PFSK-1 (cell line): ENCODE results near the gene SARS1.

ENCODE experiments used
- FOXP2 ChIP-seq: optimal IDR thresholded peaks from 2 replicates; pipeline ENCODE3; 2011; ENCODE audit warnings: borderline replicate concordance, control low read depth, inconsistent platforms; ENCODE audit not compliant: insufficient read depth; ENCODE audit errors: extremely low read length, extremely low read depth
- POLR2AphosphoS5 ChIP-seq: IDR thresholded peaks from 2 replicates; pipeline ENCODE4 v1.6.1; 2012; ENCODE audit warnings: low read depth, mild to moderate bottlenecking, control low read depth, low read length, moderate library complexity
- REST ChIP-seq, 2 experiments: IDR thresholded peaks; 2 replicates each; pipeline versions ENCODE4 v1.6.1 to v1.8.0; 2011 to 2012; ENCODE audit warnings: low read depth in 2 of 2, low read length in 2 of 2, control low read depth in 1 of 2, inconsistent platforms in 1 of 2, mild to moderate bottlenecking in 1 of 2, moderate library complexity in 1 of 2; ENCODE audit not compliant: insufficient read depth in 1 of 2
- SIN3A ChIP-seq: IDR thresholded peaks from 2 replicates; pipeline ENCODE4 v1.6.1; 2012; ENCODE audit warnings: mild to moderate bottlenecking, low read length, moderate library complexity, borderline replicate concordance; ENCODE audit not compliant: insufficient read depth
- TAF1 ChIP-seq: IDR thresholded peaks from 2 replicates; pipeline ENCODE4 v1.6.1; 2012; ENCODE audit warnings: low read length, control low read depth, borderline replicate concordance; ENCODE audit not compliant: insufficient read depth

The SARS1 gene

GRCh38 chr1:109185357-109185756, 28.4 kb upstream of the SARS1 start:
- no peak for TF ChIP-seq FOXP2
- TF ChIP-seq SIN3A: no peak
- TF ChIP-seq REST (IDR thresholded peaks at IDR 0.05; ENCODE audit: insufficient read depth in 1 of 2, low read depth in 2 of 2, low read length in 2 of 2): no peak
- no peak for TF ChIP-seq TAF1
- TF ChIP-seq POLR2AphosphoS5: no peak

DNA sequence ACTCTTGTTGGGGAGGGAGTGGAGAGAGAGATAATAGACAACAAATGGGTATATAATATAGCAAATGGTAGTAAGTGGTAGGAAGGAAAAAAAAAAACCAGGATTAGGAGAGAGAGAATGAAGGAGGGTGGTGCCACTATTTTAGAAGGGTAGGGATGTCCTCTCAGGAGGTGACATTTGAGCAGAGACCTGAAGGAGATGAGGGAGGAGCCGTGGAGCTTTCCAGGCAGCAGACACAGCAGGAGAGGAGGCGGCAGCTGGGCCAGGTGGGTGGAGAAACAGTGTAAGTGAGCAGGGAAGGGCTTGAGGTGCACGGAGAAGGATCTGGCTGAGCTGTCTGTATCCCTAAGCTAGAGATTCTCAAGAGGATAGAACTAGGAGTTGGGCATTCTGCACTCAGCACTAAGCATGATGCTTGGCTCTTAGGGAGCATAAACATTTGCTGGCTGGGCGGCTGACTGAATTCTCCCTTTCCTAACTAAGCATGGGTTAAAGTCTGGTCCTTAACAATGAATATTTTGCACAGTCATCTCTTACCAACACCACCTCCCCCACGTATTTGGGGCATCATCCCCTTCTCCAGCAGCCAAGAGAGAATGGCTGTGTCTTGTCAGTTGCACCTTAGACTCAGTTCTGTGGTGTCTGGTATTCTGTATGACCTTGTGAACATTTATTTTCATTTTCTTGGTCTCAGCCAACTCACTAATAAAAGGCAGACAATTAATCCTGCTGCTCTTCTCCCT, 27.6 kb upstream of the SARS1 start:
- TF ChIP-seq TAF1 (no peak), REST (IDR thresholded peaks at IDR 0.05; ENCODE audit: insufficient read depth in 1 of 2, low read depth in 2 of 2, low read length in 2 of 2) (no peak), FOXP2 (no peak), POLR2AphosphoS5 (no peak), SIN3A (no peak)

DNA sequence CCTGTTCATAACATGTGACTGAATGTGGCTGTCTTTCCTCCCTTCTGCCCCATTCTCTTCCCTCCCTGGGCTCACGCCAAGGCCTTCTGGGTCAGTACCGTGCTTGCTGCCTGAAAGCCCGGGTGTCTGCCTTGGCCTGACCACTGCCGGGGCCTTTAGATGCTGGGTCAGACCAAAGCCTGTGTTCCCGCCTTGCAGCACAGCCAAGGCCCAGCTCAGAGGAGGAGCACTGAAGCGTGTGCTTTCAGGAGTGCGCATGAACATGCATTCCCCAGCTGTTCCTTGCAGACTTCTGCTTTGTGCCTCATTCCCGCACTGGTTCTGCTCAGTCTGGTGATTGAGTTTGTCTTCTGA, 27.0 kb upstream of the SARS1 start:
- TF ChIP-seq SIN3A (no peak), POLR2AphosphoS5 (no peak), REST (IDR thresholded peaks at IDR 0.05; ENCODE audit: insufficient read depth in 1 of 2, low read depth in 2 of 2, low read length in 2 of 2) (no peak), TAF1 (no peak), FOXP2 (no peak)

DNA sequence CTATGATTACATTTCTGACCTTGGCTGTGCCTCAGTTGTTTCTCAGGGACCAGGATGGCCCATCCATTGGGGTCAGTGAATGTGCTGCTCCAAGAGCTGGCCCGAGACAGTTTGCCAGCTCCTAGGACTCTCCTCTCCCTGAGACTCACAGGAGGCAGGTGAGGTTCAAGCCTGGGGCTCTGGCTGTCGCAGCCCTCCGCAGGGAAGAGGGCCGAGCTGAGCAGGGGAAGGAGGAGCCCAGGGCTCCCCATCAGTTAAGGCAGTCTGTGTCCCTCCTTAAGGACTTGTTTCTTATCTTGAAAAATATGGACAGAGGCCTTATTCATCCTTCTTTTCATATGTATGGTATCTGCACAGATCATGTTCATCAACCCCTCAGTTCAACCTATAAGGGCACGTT, 26.6 kb upstream of the SARS1 start:
- TF ChIP-seq SIN3A: no peak
- TF ChIP-seq REST (IDR thresholded peaks at IDR 0.05; ENCODE audit: insufficient read depth in 1 of 2, low read depth in 2 of 2, low read length in 2 of 2): no peak
- no peak for TF ChIP-seq FOXP2
- TF ChIP-seq POLR2AphosphoS5: no peak
- TF ChIP-seq TAF1: no peak

DNA sequence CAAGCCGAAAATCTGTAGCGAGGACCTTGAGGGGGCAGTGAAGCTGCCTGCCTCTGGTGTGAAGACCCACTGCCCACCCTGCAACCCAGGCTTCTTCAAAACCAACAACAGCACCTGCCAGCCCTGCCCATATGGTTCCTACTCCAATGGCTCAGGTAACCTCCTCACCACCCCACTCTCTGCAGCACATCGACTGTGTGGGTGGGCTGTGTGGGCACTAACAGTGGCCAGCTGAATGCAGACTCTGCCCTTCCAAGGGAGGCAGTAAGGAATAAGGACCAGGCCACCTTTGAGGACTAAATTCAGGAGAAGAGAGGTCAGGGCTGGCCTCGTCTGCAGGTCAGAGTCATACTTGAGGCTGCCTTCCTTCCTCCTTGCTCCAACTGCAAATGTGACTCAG, 25.5 kb upstream of the SARS1 start:
- TF ChIP-seq REST (IDR thresholded peaks at IDR 0.05; ENCODE audit: insufficient read depth in 1 of 2, low read depth in 2 of 2, low read length in 2 of 2) (no peak), FOXP2 (no peak), TAF1 (no peak), SIN3A (no peak), POLR2AphosphoS5 (no peak)
